DND-41 (cell line): ENCODE measurements around the gene TMEM253.

Experiments
- ATAC-seq: fragments of 200-7000 bp; cut with Tn5 transposase; 3 replicates; pipeline ENCODE4 v1.9.1; 2021; ENCODE audit warnings: low read depth; ENCODE audit not compliant: insufficient read depth
- DNase-seq: peaks from one replicate; pipeline ENCODE4 v3.0.0-alpha.2; 2020
- H2AFZ ChIP-seq: 2 replicates; pipeline ENCODE4 v1.6.0; 2012; ENCODE audit warnings: low read depth, low read length
- H3K27ac ChIP-seq: 2 replicates; pipeline ENCODE4 v1.5.1; 2012; ENCODE audit warnings: low read length, inconsistent platforms
- H3K27me3 ChIP-seq: fragments of 200-600 bp; sonication (generic); 2 replicates; pipeline ENCODE4 v1.6.0; 2012; ENCODE audit warnings: low read length, mild to moderate bottlenecking, inconsistent platforms; ENCODE audit not compliant: insufficient read depth, poor library complexity
- H3K36me3 ChIP-seq: 2 replicates; pipeline ENCODE4 v1.5.1; 2012; ENCODE audit warnings: low read length, inconsistent platforms; ENCODE audit not compliant: insufficient read depth
- H3K4me1 ChIP-seq: 2 replicates; pipeline ENCODE4 v1.5.1; 2012; ENCODE audit warnings: mild to moderate bottlenecking, low read length; ENCODE audit not compliant: insufficient read depth
- H3K4me2 ChIP-seq: 2 replicates; pipeline ENCODE4 v1.6.0; 2012; ENCODE audit warnings: mild to moderate bottlenecking, moderate library complexity, low read length, inconsistent platforms; ENCODE audit not compliant: insufficient read depth
- H3K4me3 ChIP-seq, 2 experiments: fragments of 200-600 bp in 1 of 2; shearing (Covaris generic) in 1 of 2; 2 replicates each; pipeline ENCODE4 v1.5.1; 2012 to 2016; ENCODE audit warnings: inconsistent platforms in 2 of 2, low read length in 2 of 2, mild to moderate bottlenecking in 2 of 2, low read depth in 1 of 2, moderate library complexity in 1 of 2
- H3K79me2 ChIP-seq: 2 replicates; pipeline ENCODE4 v1.6.0; 2012; ENCODE audit warnings: low read length, inconsistent platforms; ENCODE audit not compliant: insufficient read depth
- H3K9ac ChIP-seq: 2 replicates; pipeline ENCODE4 v1.6.0; 2012; ENCODE audit warnings: low read depth, mild to moderate bottlenecking, inconsistent platforms, low read length, moderate library complexity
- H3K9me3 ChIP-seq: 2 replicates; pipeline ENCODE4 v1.5.1; 2012; ENCODE audit warnings: low read length, moderate library complexity, mild to moderate bottlenecking, inconsistent platforms; ENCODE audit not compliant: insufficient read depth, severe bottlenecking
- H4K20me1 ChIP-seq: 2 replicates; pipeline ENCODE4 v1.6.0; 2012; ENCODE audit warnings: low read length; ENCODE audit not compliant: insufficient read depth
- EZH2 ChIP-seq: IDR thresholded peaks from 3 replicates; pipeline ENCODE4 v1.6.1; 2012; ENCODE audit warnings: borderline replicate concordance, low read depth, mild to moderate bottlenecking, moderate library complexity, low read length, inconsistent platforms; ENCODE audit not compliant: severe bottlenecking
- TF ChIP-seq, protein P1 (sequence below): IDR thresholded peaks from 2 replicates; pipeline ENCODE4 v1.5.1; 2012; ENCODE audit warnings: borderline replicate concordance, low read length, moderate library complexity, mild to moderate bottlenecking; ENCODE audit not compliant: poor library complexity, severe bottlenecking; ENCODE audit errors: extremely low read depth

The TMEM253 gene

DNA sequence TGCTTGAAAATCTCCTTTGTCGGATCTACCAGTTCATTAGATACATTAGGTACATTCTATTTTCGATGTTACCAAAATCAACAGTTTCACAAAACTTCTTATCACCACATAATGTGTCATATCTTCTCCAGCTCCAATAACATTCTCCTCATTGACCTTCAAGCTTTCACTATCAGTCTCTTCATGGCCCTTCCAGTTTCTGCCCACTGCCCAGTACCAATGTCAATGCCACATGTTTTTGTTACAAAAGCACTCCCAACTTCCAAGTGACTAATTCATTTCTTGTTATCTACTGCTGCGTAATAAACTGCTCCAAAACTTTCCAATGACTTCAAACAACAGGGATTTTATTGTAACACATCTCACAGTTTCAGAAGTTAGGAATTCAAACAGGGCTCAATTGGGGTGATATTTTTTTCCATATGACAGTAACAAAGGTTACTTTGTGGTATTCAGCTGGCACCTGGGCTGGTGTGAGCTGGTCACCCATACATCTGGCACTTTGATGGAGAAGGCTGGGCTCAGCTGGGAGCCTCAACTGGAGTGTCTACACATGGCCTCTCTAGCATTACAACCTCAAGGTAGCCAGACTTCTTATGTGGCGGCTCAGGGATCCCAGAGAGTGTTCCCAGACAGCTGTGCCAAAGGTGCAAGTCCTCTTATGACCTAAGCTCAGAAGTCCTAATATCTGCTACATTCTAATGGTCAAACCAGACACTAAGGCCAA lies 48.9 kb downstream of the TMEM253 start:
- Histone ChIP-seq H4K20me1 (no peaks in the 10 kb centered on the region), H3K4me3 (no peak overlapping the region), H3K9ac (no peak overlapping the region), H3K4me2 (no peak overlapping the region), H3K79me2 (no peaks in the 10 kb centered on the region), H3K9me3 (no peaks in the 10 kb centered on the region), H3K4me1 (no peaks in the 10 kb centered on the region), H3K36me3 (no peaks in the 10 kb centered on the region), H2AFZ (no peak overlapping the region), H3K27me3 (peaks cover 3% of the 10 kb centered on the region), H3K27ac (no peak overlapping the region)
- TF ChIP-seq EZH2 = no peak
- TF ChIP-seq, protein P1, sequence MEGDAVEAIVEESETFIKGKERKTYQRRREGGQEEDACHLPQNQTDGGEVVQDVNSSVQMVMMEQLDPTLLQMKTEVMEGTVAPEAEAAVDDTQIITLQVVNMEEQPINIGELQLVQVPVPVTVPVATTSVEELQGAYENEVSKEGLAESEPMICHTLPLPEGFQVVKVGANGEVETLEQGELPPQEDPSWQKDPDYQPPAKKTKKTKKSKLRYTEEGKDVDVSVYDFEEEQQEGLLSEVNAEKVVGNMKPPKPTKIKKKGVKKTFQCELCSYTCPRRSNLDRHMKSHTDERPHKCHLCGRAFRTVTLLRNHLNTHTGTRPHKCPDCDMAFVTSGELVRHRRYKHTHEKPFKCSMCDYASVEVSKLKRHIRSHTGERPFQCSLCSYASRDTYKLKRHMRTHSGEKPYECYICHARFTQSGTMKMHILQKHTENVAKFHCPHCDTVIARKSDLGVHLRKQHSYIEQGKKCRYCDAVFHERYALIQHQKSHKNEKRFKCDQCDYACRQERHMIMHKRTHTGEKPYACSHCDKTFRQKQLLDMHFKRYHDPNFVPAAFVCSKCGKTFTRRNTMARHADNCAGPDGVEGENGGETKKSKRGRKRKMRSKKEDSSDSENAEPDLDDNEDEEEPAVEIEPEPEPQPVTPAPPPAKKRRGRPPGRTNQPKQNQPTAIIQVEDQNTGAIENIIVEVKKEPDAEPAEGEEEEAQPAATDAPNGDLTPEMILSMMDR = no peak
- ATAC-seq (no peak), DNase-seq (no peak)
